Smooth muscle cell (in vitro differentiated cells): ENCODE results near the gene MAPK1IP1L. TPM values are rescaled to one million over a fixed set of nuclear protein-coding genes. Genes with fewer than 3 reads are reported as not detected.
A peak's percentile ranks its signal among the peaks of the same experiment; 100 is the strongest.

Experiments used
- DNase-seq: peaks from one replicate; lab custom pipeline; 2025; ENCODE audit not compliant: unreplicated experiment; lab: John Stamatoyannopoulos, UW
- H2AFZ ChIP-seq: fragments of 200-600 bp; sonication (generic); 2 replicates; pipeline ENCODE4 v1.6.0; 2016; ENCODE audit warnings: antibody characterized with exemption, low read depth, mild to moderate bottlenecking
- H3F3A ChIP-seq: fragments of 200-600 bp; sonication (generic); 2 replicates; pipeline ENCODE4 v1.6.0; 2017; ENCODE audit warnings: antibody characterized with exemption, low read depth
- H3K27ac ChIP-seq: fragments of 200-600 bp; sonication (generic); 2 replicates; pipeline ENCODE4 v1.5.1; 2016; ENCODE audit warnings: low read depth, mild to moderate bottlenecking
- H3K27me3 ChIP-seq: fragments of 200-600 bp; sonication (generic); 2 replicates; pipeline ENCODE4 v1.6.1; 2016; ENCODE audit warnings: low read depth, mild to moderate bottlenecking
- H3K36me3 ChIP-seq: fragments of 200-600 bp; sonication (generic); 2 replicates; pipeline ENCODE4 v1.5.1; 2016; ENCODE audit warnings: low read depth
- H3K4me1 ChIP-seq: fragments of 200-600 bp; sonication (generic); 2 replicates; pipeline ENCODE4 v1.5.1; 2016; ENCODE audit warnings: low read depth
- H3K4me2 ChIP-seq: fragments of 200-600 bp; sonication (generic); 2 replicates; pipeline ENCODE4 v1.6.0; 2016; ENCODE audit warnings: mild to moderate bottlenecking
- H3K4me3 ChIP-seq: fragments of 200-600 bp; sonication (generic); 2 replicates; pipeline ENCODE4 v1.5.1; 2016; ENCODE audit warnings: mild to moderate bottlenecking
- H3K79me2 ChIP-seq: fragments of 200-600 bp; sonication (generic); 2 replicates; pipeline ENCODE4 v1.6.0; 2016; ENCODE audit warnings: low read depth, mild to moderate bottlenecking
- H3K9ac ChIP-seq: fragments of 200-600 bp; sonication (generic); 2 replicates; pipeline ENCODE4 v1.6.0; 2016; ENCODE audit warnings: low read depth
- H3K9me3 ChIP-seq: fragments of 200-600 bp; sonication (generic); replicated peaks from 2 replicates; pipeline ENCODE4 v1.5.1; 2016; ENCODE audit warnings: low read depth
- H4K20me1 ChIP-seq: fragments of 200-600 bp; sonication (generic); 2 replicates; pipeline ENCODE4 v1.6.0; 2016; ENCODE audit warnings: low read depth
- CTCF ChIP-seq: fragments of 200-600 bp; sonication (generic); IDR thresholded peaks from 2 replicates; pipeline ENCODE4 v1.5.1; 2017; ENCODE audit warnings: borderline replicate concordance, mild to moderate bottlenecking, antibody characterized with exemption; ENCODE audit not compliant: insufficient read depth, poor library complexity, severe bottlenecking
- WGBS: methylation state at CpG from one replicate; pipeline ENCODE4 v1.1.7; 2016; ENCODE audit warnings: low lambda C conversion rate; 5-methylcytosine and 5-hydroxymethylcytosine counted together
- polyA plus RNA-seq: library from polyadenylated mRNA; unstranded; fragments of >200 nt; fragmentation: Nextera tagmentation; extraction: Ambion mirVana; gene quantifications from 2 replicates; pipeline ENCODE4 v1.2.1, GENCODE V29; 2016
- total RNA-seq: library from RNA; depleted of rRNA; stranded (reverse); fragments of >200 nt; gene quantifications from 2 replicates; pipeline ENCODE4 v1.2.3, GENCODE V29; 2014

MAPK1IP1L gene
- total RNA-seq = 109 and 176 TPM in 2 replicates
- polyA plus RNA-seq = 89.0 and 89.7 TPM in 2 replicates

- no peaks in the 10 kb centered on the region for H3K27me3 ChIP-seq
- H3K9me3 ChIP-seq = no peaks in the 10 kb centered on the region
- peak; percentile 99 for TF ChIP-seq CTCF
- peaks cover 45% of the 10 kb centered on the region for H4K20me1 ChIP-seq
- peak within 1 kb of the TSS; percentile 100 for H3K27ac ChIP-seq
- peak within 1 kb of the TSS; percentile 91 for H3K4me3 ChIP-seq
- peaks cover 25% of the 10 kb centered on the region for H3K4me1 ChIP-seq
- WGBS = 2% methylated on average over 64 of the region's 98 CpGs
- H3K36me3 ChIP-seq = no peaks in the 10 kb centered on the region
- peak within 1 kb of the TSS; percentile 90 for H3K4me2 ChIP-seq
- peak; percentile 92 for DNase-seq
- peaks cover 16% of the 10 kb centered on the region for H3F3A ChIP-seq
- H2AFZ ChIP-seq = peak within 1 kb of the TSS; percentile 53
- peak within 1 kb of the TSS; percentile 100 for H3K9ac ChIP-seq
- peaks cover 47% of the 10 kb centered on the region for H3K79me2 ChIP-seq
Measured at GRCh38 chr14:55051423-55052268, at the start of gene MAPK1IP1L. TSS of gene MAPK1IP1L (plus strand) at chr14:55051647. CDS start at chr14:55061684, 10,037 bp downstream.

- no peak overlapping the region for H3K9ac ChIP-seq
- WGBS = 88% methylated on average over 4 of the region's 4 CpGs
- TF ChIP-seq CTCF = no peak
- H2AFZ ChIP-seq = no peak overlapping the region
- no peaks in the 10 kb centered on the region for H3K36me3 ChIP-seq
- H3K4me2 ChIP-seq = no peak overlapping the region
- no peak overlapping the region for H3K27ac ChIP-seq
- no peaks in the 10 kb centered on the region for H3F3A ChIP-seq
- no peak overlapping the region for H3K4me3 ChIP-seq
- H4K20me1 ChIP-seq = no peaks in the 10 kb centered on the region
- DNase-seq = no peak
- no peaks in the 10 kb centered on the region for H3K27me3 ChIP-seq
- no peaks in the 10 kb centered on the region for H3K9me3 ChIP-seq
- H3K79me2 ChIP-seq = no peaks in the 10 kb centered on the region
- no peaks in the 10 kb centered on the region for H3K4me1 ChIP-seq
Measured at GRCh38 chr14:55005071-55005470, 46.4 kb upstream of the MAPK1IP1L start.

- 74% methylated on average over 2 of the region's 2 CpGs for WGBS
- Histone ChIP-seq H3K4me1 (no peaks in the 10 kb centered on the region), H3K4me2 (no peak overlapping the region), H3F3A (no peaks in the 10 kb centered on the region), H2AFZ (no peak overlapping the region), H3K9ac (no peak overlapping the region), H3K27me3 (no peaks in the 10 kb centered on the region), H3K4me3 (no peak overlapping the region), H3K79me2 (no peaks in the 10 kb centered on the region), H4K20me1 (no peaks in the 10 kb centered on the region), H3K36me3 (no peaks in the 10 kb centered on the region), H3K27ac (no peak overlapping the region), H3K9me3 (no peaks in the 10 kb centered on the region)
- TF ChIP-seq CTCF = no peak
- DNase-seq = no peak
Measured at GRCh38 chr14:55015006-55015405, 36.4 kb upstream of the MAPK1IP1L start.
